Smooth muscle cell (in vitro differentiated cells): ENCODE results near the gene LRP5. TPM values are rescaled to one million over a fixed set of nuclear protein-coding genes. Genes with fewer than 3 reads are reported as not detected.

Experiments used
- DNase-seq: peaks from one replicate; lab custom pipeline; 2025; ENCODE audit not compliant: unreplicated experiment; lab: John Stamatoyannopoulos, UW
- H2AFZ ChIP-seq: fragments of 200-600 bp; sonication (generic); 2 replicates; pipeline ENCODE4 v1.6.0; 2016; ENCODE audit warnings: antibody characterized with exemption, low read depth, mild to moderate bottlenecking
- H3F3A ChIP-seq: fragments of 200-600 bp; sonication (generic); 2 replicates; pipeline ENCODE4 v1.6.0; 2017; ENCODE audit warnings: antibody characterized with exemption, low read depth
- H3K27ac ChIP-seq: fragments of 200-600 bp; sonication (generic); 2 replicates; pipeline ENCODE4 v1.5.1; 2016; ENCODE audit warnings: low read depth, mild to moderate bottlenecking
- H3K27me3 ChIP-seq: fragments of 200-600 bp; sonication (generic); 2 replicates; pipeline ENCODE4 v1.6.1; 2016; ENCODE audit warnings: low read depth, mild to moderate bottlenecking
- H3K36me3 ChIP-seq: fragments of 200-600 bp; sonication (generic); 2 replicates; pipeline ENCODE4 v1.5.1; 2016; ENCODE audit warnings: low read depth
- H3K4me1 ChIP-seq: fragments of 200-600 bp; sonication (generic); 2 replicates; pipeline ENCODE4 v1.5.1; 2016; ENCODE audit warnings: low read depth
- H3K4me2 ChIP-seq: fragments of 200-600 bp; sonication (generic); 2 replicates; pipeline ENCODE4 v1.6.0; 2016; ENCODE audit warnings: mild to moderate bottlenecking
- H3K4me3 ChIP-seq: fragments of 200-600 bp; sonication (generic); 2 replicates; pipeline ENCODE4 v1.5.1; 2016; ENCODE audit warnings: mild to moderate bottlenecking
- H3K79me2 ChIP-seq: fragments of 200-600 bp; sonication (generic); 2 replicates; pipeline ENCODE4 v1.6.0; 2016; ENCODE audit warnings: low read depth, mild to moderate bottlenecking
- H3K9ac ChIP-seq: fragments of 200-600 bp; sonication (generic); 2 replicates; pipeline ENCODE4 v1.6.0; 2016; ENCODE audit warnings: low read depth
- H3K9me3 ChIP-seq: fragments of 200-600 bp; sonication (generic); replicated peaks from 2 replicates; pipeline ENCODE4 v1.5.1; 2016; ENCODE audit warnings: low read depth
- H4K20me1 ChIP-seq: fragments of 200-600 bp; sonication (generic); 2 replicates; pipeline ENCODE4 v1.6.0; 2016; ENCODE audit warnings: low read depth
- WGBS: methylation state at CpG from one replicate; pipeline ENCODE4 v1.1.7; 2016; ENCODE audit warnings: low lambda C conversion rate; 5-methylcytosine and 5-hydroxymethylcytosine counted together
- polyA plus RNA-seq: library from polyadenylated mRNA; unstranded; fragments of >200 nt; fragmentation: Nextera tagmentation; extraction: Ambion mirVana; gene quantifications from 2 replicates; pipeline ENCODE4 v1.2.1, GENCODE V29; 2016
- total RNA-seq: library from RNA; depleted of rRNA; stranded (reverse); fragments of >200 nt; gene quantifications from 2 replicates; pipeline ENCODE4 v1.2.3, GENCODE V29; 2014
- TF ChIP-seq, protein P1 (sequence below): fragments of 200-600 bp; sonication (generic); IDR thresholded peaks from 2 replicates; pipeline ENCODE4 v1.5.1; 2017; ENCODE audit warnings: borderline replicate concordance, mild to moderate bottlenecking, antibody characterized with exemption; ENCODE audit not compliant: insufficient read depth, poor library complexity, severe bottlenecking

LRP5 gene
- total and polyA plus RNA-seq, 2 experiments from 2014 or later = 16.1 to 26.6 TPM

DNA sequence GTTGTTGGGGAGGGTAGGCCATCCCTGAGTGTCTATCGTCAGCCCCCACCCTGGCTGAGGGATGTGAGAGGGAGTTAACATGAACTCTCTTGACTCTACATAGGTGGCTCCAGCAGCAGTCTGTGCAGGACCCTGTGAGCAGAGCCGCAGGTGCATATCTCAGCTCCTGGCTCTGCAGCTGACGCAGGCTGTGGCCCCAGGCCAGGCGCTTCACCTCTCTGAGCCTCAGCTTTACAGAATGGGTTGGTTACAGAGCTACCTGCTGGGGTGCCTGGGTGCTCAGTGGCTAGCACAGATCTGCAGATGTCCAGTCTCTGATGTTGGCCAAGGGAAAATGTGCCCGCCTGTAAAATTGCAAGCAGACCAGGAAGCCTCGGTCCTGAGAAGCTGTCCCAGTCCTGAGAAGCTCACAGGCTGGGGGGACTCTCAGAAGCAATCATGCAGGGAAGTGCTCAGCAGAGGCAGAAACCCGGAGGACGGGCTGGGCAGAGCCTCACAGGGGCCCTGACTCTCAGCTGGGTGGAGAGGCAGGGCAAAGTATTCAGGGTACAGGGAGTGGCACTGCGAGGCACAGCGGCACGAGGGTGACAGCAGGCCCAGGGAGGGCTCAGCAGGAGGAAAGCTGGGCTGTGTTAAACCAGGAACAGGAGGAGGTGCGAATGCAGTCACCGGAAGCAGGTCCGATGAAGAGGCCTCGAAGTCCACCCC, 15.9 kb upstream of the LRP5 start:
- H3K27ac ChIP-seq = no peak overlapping the region
- 93% methylated on average over 15 of the region's 15 CpGs for WGBS
- H3K79me2 ChIP-seq = no peaks in the 10 kb centered on the region
- H3K4me1 ChIP-seq = no peaks in the 10 kb centered on the region
- H3K4me3 ChIP-seq = no peak overlapping the region
- H3K36me3 ChIP-seq = no peaks in the 10 kb centered on the region
- H3K4me2 ChIP-seq = no peak overlapping the region
- TF ChIP-seq, protein P1, sequence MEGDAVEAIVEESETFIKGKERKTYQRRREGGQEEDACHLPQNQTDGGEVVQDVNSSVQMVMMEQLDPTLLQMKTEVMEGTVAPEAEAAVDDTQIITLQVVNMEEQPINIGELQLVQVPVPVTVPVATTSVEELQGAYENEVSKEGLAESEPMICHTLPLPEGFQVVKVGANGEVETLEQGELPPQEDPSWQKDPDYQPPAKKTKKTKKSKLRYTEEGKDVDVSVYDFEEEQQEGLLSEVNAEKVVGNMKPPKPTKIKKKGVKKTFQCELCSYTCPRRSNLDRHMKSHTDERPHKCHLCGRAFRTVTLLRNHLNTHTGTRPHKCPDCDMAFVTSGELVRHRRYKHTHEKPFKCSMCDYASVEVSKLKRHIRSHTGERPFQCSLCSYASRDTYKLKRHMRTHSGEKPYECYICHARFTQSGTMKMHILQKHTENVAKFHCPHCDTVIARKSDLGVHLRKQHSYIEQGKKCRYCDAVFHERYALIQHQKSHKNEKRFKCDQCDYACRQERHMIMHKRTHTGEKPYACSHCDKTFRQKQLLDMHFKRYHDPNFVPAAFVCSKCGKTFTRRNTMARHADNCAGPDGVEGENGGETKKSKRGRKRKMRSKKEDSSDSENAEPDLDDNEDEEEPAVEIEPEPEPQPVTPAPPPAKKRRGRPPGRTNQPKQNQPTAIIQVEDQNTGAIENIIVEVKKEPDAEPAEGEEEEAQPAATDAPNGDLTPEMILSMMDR = no peak
- no peaks in the 10 kb centered on the region for H3K27me3 ChIP-seq
- no peak for DNase-seq
- H2AFZ ChIP-seq = no peak overlapping the region
- no peaks in the 10 kb centered on the region for H3K9me3 ChIP-seq
- H3F3A ChIP-seq = no peaks in the 10 kb centered on the region
- H3K9ac ChIP-seq = no peak overlapping the region
- H4K20me1 ChIP-seq = no peaks in the 10 kb centered on the region

DNA sequence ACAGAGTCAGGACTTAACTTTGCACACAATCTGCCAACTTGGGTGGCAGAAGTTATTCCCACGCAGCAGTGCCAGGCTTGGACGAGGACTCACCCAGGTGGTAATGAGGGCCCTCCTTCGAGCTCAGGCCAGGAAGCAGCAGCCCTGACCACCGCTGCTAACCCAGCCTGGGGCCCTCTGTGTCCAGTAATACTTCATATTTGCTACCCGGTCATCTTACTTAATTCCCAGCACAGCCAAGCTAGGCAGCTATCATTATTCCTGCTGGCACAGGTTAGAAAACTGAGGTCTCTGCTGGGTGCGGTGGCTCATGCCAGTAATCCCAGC, 15.4 kb upstream of the LRP5 start:
- H2AFZ ChIP-seq = no peak overlapping the region
- no peak overlapping the region for H3K4me2 ChIP-seq
- H3K4me1 ChIP-seq = no peaks in the 10 kb centered on the region
- H4K20me1 ChIP-seq = no peaks in the 10 kb centered on the region
- no peak for DNase-seq
- no peak overlapping the region for H3K4me3 ChIP-seq
- no peak overlapping the region for H3K9ac ChIP-seq
- H3F3A ChIP-seq = no peaks in the 10 kb centered on the region
- H3K79me2 ChIP-seq = no peaks in the 10 kb centered on the region
- no peaks in the 10 kb centered on the region for H3K36me3 ChIP-seq
- TF ChIP-seq, protein P1 = no peak
- WGBS = 95% methylated on average over 6 of the region's 6 CpGs
- H3K27ac ChIP-seq = no peak overlapping the region
- H3K9me3 ChIP-seq = no peaks in the 10 kb centered on the region
- no peaks in the 10 kb centered on the region for H3K27me3 ChIP-seq

DNA sequence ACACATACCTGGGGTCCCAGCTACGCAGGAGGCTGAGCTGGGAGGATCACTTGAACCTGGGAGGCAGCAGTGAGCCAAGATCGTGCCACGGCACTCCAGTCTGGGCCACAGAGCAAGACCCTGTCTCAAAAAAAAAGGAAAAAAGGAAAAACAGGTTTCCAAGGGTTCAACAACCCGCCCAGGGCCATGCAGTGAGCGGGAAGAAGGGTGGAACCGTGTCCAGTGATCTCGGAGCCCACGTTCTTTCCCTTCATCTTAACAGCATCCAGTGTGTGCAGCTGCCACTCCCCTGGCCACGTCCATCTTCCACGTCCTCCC, 14.9 kb upstream of the LRP5 start:
- H3K79me2 ChIP-seq = no peaks in the 10 kb centered on the region
- TF ChIP-seq, protein P1 = no peak
- no peak overlapping the region for H3K9ac ChIP-seq
- H3K4me2 ChIP-seq = peak overlapping the region; percentile 68
- DNase-seq = no peak
- no peak overlapping the region for H3K27ac ChIP-seq
- no peaks in the 10 kb centered on the region for H3F3A ChIP-seq
- H4K20me1 ChIP-seq = no peaks in the 10 kb centered on the region
- no peaks in the 10 kb centered on the region for H3K9me3 ChIP-seq
- no peaks in the 10 kb centered on the region for H3K36me3 ChIP-seq
- no peaks in the 10 kb centered on the region for H3K4me1 ChIP-seq
- no peaks in the 10 kb centered on the region for H3K27me3 ChIP-seq
- H3K4me3 ChIP-seq = no peak overlapping the region
- WGBS = 56% methylated on average over 10 of the region's 10 CpGs
- H2AFZ ChIP-seq = no peak overlapping the region
